Stimulated activated CD8-positive, alpha-beta memory T cell treated with anti-CD3 and anti-CD28 coated beads, Interleukin-15, amount 100 ng/mL, for 48 hours (primary cell): Measurements from ENCODE around the gene PSAP.

Source experiments
- DNase-seq, 2 donors: peaks; one replicate each; pipeline ENCODE4 v3.0.0-alpha.2; 2020; ENCODE audit warnings: low read depth in 2 of 2

The PSAP gene

GRCh38 chr10:71783917-71784678 is 67.0 kb downstream of the PSAP start:
- no peak for DNase-seq

- DNase-seq = no peak
Observed at GRCh38 chr10:71782917-71783490, 68.0 kb downstream of the PSAP start.

- DNase-seq = no peak
Observed at GRCh38 chr10:71782221-71782916, 68.7 kb downstream of the PSAP start.

- no peak for DNase-seq
Observed at GRCh38 chr10:71780719-71781118, 70.3 kb downstream of the PSAP start.

- no peak for DNase-seq
Observed at GRCh38 chr10:71780156-71780555, 70.9 kb downstream of the PSAP start.

- DNase-seq = no peak
Observed at GRCh38 chr10:71779641-71780040, 71.4 kb downstream of the PSAP start.

- no peak for DNase-seq
Observed at GRCh38 chr10:71778071-71778825, 72.8 kb downstream of the PSAP start.

GRCh38 chr10:71777213-71777985 is 73.7 kb downstream of the PSAP start:
- no peak for DNase-seq

GRCh38 chr10:71776481-71776925 is 74.5 kb downstream of the PSAP start:
- no peak for DNase-seq

- DNase-seq = no peak
Observed at GRCh38 chr10:71774916-71775702, 75.9 kb downstream of the PSAP start.

GRCh38 chr10:71773221-71773971 is 77.7 kb downstream of the PSAP start, which contains the start of gene VSIR:
VSIR (minus strand) TSS chr10:71773520; CDS start chr10:71773439, 81 bp downstream.
- peak; percentile 88 to 90 for DNase-seq

GRCh38 chr10:71772832-71773220 is 78.2 kb downstream of the PSAP start:
- no peak for DNase-seq

- no peak for DNase-seq
Observed at GRCh38 chr10:71771821-71772617, 79.0 kb downstream of the PSAP start.

- no peak for DNase-seq
Observed at GRCh38 chr10:71771204-71771603, 79.8 kb downstream of the PSAP start.

GRCh38 chr10:71770789-71771188 is 80.3 kb downstream of the PSAP start:
- DNase-seq = no peak

- DNase-seq = no peak
Observed at GRCh38 chr10:71770255-71770654, 80.8 kb downstream of the PSAP start.

GRCh38 chr10:71769279-71769823 is 81.7 kb downstream of the PSAP start:
- DNase-seq = no peak

GRCh38 chr10:71767420-71768035 is 83.5 kb downstream of the PSAP start:
- DNase-seq = no peak
